ENCODE measurements around the gene OR8D1. TPM values are rescaled to one million over a fixed set of nuclear protein-coding genes. Genes with fewer than 3 reads are reported as not detected.

Gene OR8D1
- total RNA-seq, 3 donors from 2014 or later = not detected

- Histone ChIP-seq H3K4me3 (no peak overlapping the region), H3K36me3 (no peaks in the 10 kb centered on the region), H3K9me3 (no peaks in the 10 kb centered on the region), H3K27ac (no peak overlapping the region), H3K27me3 (no peaks in the 10 kb centered on the region), H3K4me1 (no peaks in the 10 kb centered on the region)
- TF ChIP-seq, protein P1, sequence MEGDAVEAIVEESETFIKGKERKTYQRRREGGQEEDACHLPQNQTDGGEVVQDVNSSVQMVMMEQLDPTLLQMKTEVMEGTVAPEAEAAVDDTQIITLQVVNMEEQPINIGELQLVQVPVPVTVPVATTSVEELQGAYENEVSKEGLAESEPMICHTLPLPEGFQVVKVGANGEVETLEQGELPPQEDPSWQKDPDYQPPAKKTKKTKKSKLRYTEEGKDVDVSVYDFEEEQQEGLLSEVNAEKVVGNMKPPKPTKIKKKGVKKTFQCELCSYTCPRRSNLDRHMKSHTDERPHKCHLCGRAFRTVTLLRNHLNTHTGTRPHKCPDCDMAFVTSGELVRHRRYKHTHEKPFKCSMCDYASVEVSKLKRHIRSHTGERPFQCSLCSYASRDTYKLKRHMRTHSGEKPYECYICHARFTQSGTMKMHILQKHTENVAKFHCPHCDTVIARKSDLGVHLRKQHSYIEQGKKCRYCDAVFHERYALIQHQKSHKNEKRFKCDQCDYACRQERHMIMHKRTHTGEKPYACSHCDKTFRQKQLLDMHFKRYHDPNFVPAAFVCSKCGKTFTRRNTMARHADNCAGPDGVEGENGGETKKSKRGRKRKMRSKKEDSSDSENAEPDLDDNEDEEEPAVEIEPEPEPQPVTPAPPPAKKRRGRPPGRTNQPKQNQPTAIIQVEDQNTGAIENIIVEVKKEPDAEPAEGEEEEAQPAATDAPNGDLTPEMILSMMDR (IDR thresholded peaks at IDR 0.05) = no peak
- TF ChIP-seq POLR2AphosphoS5 (IDR thresholded peaks at IDR 0.05) = no peak
- TF ChIP-seq POLR2A (IDR thresholded peaks at IDR 0.05) = no peak
- DNase-seq (ENCODE audit: low spot score in 2 of 2) = no peak
- intact Hi-C loops (cut with DNase I; ENCODE audit: low total_unique reads) = no loop called here
Observed at GRCh38 chr11:124339396-124340141, 25.8 kb upstream of the OR8D1 start.

DNA sequence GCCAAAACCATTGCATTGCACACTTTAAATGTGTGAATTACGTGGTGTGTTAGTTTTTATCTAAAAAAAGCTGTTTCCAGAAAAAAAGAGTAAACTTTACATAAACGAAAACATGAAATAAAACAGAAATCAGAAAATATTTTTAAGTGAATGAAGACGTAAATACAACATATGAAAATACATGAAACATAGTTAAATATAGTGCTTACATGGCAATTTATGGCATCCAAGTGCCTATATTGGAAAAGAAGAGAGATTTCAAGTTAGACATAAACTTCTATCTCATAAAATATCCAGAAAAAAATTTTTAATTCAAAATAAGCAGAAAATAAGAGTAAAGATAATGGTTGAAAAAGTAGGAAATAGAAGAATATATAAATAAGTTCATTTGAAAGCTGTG, 18.1 kb upstream of the OR8D1 start:
- H3K9me3 ChIP-seq = no peaks in the 10 kb centered on the region
- peaks cover 0 to 14% of the 10 kb centered on the region in 2 donors for H3K27me3 ChIP-seq
- DNase-seq (ENCODE audit: low spot score in 2 of 2) = no peak
- no peak for TF ChIP-seq POLR2AphosphoS5 (IDR thresholded peaks at IDR 0.05)
- H3K4me3 ChIP-seq = no peak overlapping the region
- H3K4me1 ChIP-seq = no peaks in the 10 kb centered on the region
- intact Hi-C loops (cut with DNase I; ENCODE audit: low total_unique reads) = no loop called here
- H3K27ac ChIP-seq = no peak overlapping the region
- no peaks in the 10 kb centered on the region for H3K36me3 ChIP-seq

- peaks cover 0 to 14% of the 10 kb centered on the region in 2 donors for H3K27me3 ChIP-seq
- intact Hi-C loops (cut with DNase I; ENCODE audit: low total_unique reads) = no loop called here
- no peak for TF ChIP-seq POLR2AphosphoS5 (IDR thresholded peaks at IDR 0.05)
- TF ChIP-seq, protein P1 (IDR thresholded peaks at IDR 0.05) = no peak
- no peak for TF ChIP-seq POLR2A (IDR thresholded peaks at IDR 0.05)
Observed at GRCh38 chr11:124329787-124330478, 16.2 kb upstream of the OR8D1 start.

DNA sequence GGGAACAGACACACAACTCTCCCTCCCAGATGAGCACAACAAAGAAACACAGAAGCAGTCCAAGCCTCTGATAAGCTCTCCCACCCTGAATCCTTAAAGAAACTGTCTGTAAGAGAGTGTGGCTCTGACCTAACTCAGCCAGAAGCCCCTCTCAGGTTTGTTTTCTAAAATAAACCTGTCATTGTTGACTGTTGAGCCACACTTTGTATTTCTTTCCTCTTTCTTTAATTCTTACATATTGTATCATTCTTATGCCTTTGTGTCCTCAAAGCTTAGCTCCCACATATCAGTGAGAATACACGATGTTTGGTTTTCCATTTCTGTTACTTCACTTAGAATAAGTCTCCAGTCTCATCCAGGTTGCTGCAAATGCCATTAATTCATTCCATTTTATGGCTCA, 14.0 kb upstream of the OR8D1 start:
- no peak overlapping the region for H3K27ac ChIP-seq
- intact Hi-C loops (cut with DNase I; ENCODE audit: low total_unique reads) = no loop called here

More at GRCh38 chr11:124329787-124330478, 16.2 kb upstream of the OR8D1 start:
- H3K4me1 ChIP-seq = no peaks in the 10 kb centered on the region
- H3K27ac ChIP-seq = no peak overlapping the region
- H3K4me3 ChIP-seq = no peak overlapping the region
- no peaks in the 10 kb centered on the region for H3K36me3 ChIP-seq
- H3K9me3 ChIP-seq = no peaks in the 10 kb centered on the region
- no peak for DNase-seq (ENCODE audit: low spot score in 2 of 2)

GRCh38 chr11:124322356-124322755, 8.6 kb upstream of the OR8D1 start:
- H3K4me3 ChIP-seq = no peak overlapping the region
- TF ChIP-seq POLR2A (IDR thresholded peaks at IDR 0.05) (no peak), POLR2AphosphoS5 (IDR thresholded peaks at IDR 0.05) (no peak)
- TF ChIP-seq, protein P1 (IDR thresholded peaks at IDR 0.05) = no peak
- H3K4me1 ChIP-seq = no peaks in the 10 kb centered on the region
- intact Hi-C loops (cut with DNase I; ENCODE audit: low total_unique reads) = no loop called here
- no peak for DNase-seq (ENCODE audit: low spot score in 2 of 2)
- no peak overlapping the region for H3K27ac ChIP-seq
- H3K27me3 ChIP-seq = peaks cover 0 to 3% of the 10 kb centered on the region in 2 donors
- H3K9me3 ChIP-seq = no peaks in the 10 kb centered on the region
- no peaks in the 10 kb centered on the region for H3K36me3 ChIP-seq

More for the DNA sequence above, 14.0 kb upstream of the OR8D1 start:
- no peak for TF ChIP-seq POLR2A (IDR thresholded peaks at IDR 0.05)
- TF ChIP-seq, protein P1 (IDR thresholded peaks at IDR 0.05) = no peak
- TF ChIP-seq POLR2AphosphoS5 (IDR thresholded peaks at IDR 0.05) = no peak
- H3K4me1 ChIP-seq = no peaks in the 10 kb centered on the region
- H3K27me3 ChIP-seq = peaks cover 0 to 14% of the 10 kb centered on the region in 2 donors
- no peaks in the 10 kb centered on the region for H3K9me3 ChIP-seq
- H3K4me3 ChIP-seq = no peak overlapping the region
- H3K36me3 ChIP-seq = no peaks in the 10 kb centered on the region
- DNase-seq (ENCODE audit: low spot score in 2 of 2) = no peak
